H1 (cell line): ENCODE data around the gene RBMS2. TPM values are rescaled to one million over a fixed set of nuclear protein-coding genes. Genes with fewer than 3 reads are reported as not detected.

Experiments
- ASH2L ChIP-seq: fragments of 200-600, 300-600 bp; sonication (generic); IDR thresholded peaks from one replicate; pipeline ENCODE4 v1.7.1; 2017; ENCODE audit warnings: low read length
- CBX5 ChIP-seq: fragments of 300-800, 300-1000 bp; sonication (generic); IDR thresholded peaks from 2 replicates; pipeline ENCODE4 v1.7.1; 2016; ENCODE audit warnings: antibody characterized with exemption, low read length, low read depth
- CBX8 ChIP-seq: fragments of 300-800, 300-1000 bp; sonication (generic); IDR thresholded peaks from 2 replicates; pipeline ENCODE4 v1.7.1; 2016; ENCODE audit warnings: low read depth, low read length, borderline replicate concordance
- polyA plus RNA-seq, 7 experiments: library from polyadenylated mRNA; depleted of rRNA in 3 of 7; stranded (reverse) in 5 of 7; unstranded in 2 of 7; fragments of >200 nt in 5 of 7; fragments of 200-250 nt in 2 of 7; gene quantifications; 1 replicate in 5 of 7; 2 replicates in 1 of 7; 4 replicates in 1 of 7; pipeline versions ENCODE4 v1.2.1 to v1.2.3, GENCODE V29; 2011 to 2013; ENCODE audit warnings: missing spikeins in 2 of 7, mixed read lengths in 2 of 7
- total RNA-seq: library from RNA; stranded (reverse); fragmentation: NEBNext Ultra II Directional; extraction: Animal tissue kit (Norgen Biotek cat#: 25700); gene quantifications from 2 replicates; pipeline ENCODE4 v1.2.1, GENCODE V29; 2021
- TF ChIP-seq, protein P1 (sequence below): IDR thresholded peaks from 2 replicates; pipeline ENCODE4 v1.6.1; 2011; ENCODE audit warnings: low read depth, mild to moderate bottlenecking, low read length; ENCODE audit not compliant: insufficient read depth
- TF ChIP-seq, protein P2 (sequence below): fragments of 300-600 bp; sonication (generic); IDR thresholded peaks from 2 replicates; pipeline ENCODE4 v1.7.1; 2012; ENCODE audit warnings: low read length, moderate library complexity, mild to moderate bottlenecking, inconsistent platforms; ENCODE audit not compliant: insufficient replicate concordance

The RBMS2 gene
- total and polyA plus RNA-seq, 2 of the 8 experiments (the other 6 are each of a cell fraction or from before 2014, with no cell fraction given), result 9.6 to 31.3 TPM

DNA sequence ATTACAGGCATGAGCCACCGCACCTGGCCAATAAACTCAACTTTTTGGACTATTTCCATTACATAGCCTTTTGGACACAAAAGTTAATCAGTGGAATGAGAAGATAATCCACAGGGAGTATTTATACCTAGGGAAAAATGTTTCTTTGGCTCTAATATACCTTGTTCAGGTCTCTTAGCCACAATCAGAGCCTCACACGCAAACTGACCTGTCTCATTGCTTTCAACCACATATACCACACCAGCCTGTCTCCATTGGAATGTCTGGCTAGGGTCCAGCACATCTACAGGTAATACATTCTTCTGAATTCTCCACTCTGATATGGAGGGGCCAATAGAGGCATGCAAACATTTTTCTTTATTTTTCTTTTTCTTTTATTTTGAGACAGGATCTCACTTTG lies 3.8 kb upstream of the RBMS2 start (continued):
- TF ChIP-seq, protein P1, sequence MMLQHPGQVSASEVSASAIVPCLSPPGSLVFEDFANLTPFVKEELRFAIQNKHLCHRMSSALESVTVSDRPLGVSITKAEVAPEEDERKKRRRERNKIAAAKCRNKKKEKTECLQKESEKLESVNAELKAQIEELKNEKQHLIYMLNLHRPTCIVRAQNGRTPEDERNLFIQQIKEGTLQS, result no peak
- no peak for TF ChIP-seq ASH2L
- TF ChIP-seq, protein P2, sequence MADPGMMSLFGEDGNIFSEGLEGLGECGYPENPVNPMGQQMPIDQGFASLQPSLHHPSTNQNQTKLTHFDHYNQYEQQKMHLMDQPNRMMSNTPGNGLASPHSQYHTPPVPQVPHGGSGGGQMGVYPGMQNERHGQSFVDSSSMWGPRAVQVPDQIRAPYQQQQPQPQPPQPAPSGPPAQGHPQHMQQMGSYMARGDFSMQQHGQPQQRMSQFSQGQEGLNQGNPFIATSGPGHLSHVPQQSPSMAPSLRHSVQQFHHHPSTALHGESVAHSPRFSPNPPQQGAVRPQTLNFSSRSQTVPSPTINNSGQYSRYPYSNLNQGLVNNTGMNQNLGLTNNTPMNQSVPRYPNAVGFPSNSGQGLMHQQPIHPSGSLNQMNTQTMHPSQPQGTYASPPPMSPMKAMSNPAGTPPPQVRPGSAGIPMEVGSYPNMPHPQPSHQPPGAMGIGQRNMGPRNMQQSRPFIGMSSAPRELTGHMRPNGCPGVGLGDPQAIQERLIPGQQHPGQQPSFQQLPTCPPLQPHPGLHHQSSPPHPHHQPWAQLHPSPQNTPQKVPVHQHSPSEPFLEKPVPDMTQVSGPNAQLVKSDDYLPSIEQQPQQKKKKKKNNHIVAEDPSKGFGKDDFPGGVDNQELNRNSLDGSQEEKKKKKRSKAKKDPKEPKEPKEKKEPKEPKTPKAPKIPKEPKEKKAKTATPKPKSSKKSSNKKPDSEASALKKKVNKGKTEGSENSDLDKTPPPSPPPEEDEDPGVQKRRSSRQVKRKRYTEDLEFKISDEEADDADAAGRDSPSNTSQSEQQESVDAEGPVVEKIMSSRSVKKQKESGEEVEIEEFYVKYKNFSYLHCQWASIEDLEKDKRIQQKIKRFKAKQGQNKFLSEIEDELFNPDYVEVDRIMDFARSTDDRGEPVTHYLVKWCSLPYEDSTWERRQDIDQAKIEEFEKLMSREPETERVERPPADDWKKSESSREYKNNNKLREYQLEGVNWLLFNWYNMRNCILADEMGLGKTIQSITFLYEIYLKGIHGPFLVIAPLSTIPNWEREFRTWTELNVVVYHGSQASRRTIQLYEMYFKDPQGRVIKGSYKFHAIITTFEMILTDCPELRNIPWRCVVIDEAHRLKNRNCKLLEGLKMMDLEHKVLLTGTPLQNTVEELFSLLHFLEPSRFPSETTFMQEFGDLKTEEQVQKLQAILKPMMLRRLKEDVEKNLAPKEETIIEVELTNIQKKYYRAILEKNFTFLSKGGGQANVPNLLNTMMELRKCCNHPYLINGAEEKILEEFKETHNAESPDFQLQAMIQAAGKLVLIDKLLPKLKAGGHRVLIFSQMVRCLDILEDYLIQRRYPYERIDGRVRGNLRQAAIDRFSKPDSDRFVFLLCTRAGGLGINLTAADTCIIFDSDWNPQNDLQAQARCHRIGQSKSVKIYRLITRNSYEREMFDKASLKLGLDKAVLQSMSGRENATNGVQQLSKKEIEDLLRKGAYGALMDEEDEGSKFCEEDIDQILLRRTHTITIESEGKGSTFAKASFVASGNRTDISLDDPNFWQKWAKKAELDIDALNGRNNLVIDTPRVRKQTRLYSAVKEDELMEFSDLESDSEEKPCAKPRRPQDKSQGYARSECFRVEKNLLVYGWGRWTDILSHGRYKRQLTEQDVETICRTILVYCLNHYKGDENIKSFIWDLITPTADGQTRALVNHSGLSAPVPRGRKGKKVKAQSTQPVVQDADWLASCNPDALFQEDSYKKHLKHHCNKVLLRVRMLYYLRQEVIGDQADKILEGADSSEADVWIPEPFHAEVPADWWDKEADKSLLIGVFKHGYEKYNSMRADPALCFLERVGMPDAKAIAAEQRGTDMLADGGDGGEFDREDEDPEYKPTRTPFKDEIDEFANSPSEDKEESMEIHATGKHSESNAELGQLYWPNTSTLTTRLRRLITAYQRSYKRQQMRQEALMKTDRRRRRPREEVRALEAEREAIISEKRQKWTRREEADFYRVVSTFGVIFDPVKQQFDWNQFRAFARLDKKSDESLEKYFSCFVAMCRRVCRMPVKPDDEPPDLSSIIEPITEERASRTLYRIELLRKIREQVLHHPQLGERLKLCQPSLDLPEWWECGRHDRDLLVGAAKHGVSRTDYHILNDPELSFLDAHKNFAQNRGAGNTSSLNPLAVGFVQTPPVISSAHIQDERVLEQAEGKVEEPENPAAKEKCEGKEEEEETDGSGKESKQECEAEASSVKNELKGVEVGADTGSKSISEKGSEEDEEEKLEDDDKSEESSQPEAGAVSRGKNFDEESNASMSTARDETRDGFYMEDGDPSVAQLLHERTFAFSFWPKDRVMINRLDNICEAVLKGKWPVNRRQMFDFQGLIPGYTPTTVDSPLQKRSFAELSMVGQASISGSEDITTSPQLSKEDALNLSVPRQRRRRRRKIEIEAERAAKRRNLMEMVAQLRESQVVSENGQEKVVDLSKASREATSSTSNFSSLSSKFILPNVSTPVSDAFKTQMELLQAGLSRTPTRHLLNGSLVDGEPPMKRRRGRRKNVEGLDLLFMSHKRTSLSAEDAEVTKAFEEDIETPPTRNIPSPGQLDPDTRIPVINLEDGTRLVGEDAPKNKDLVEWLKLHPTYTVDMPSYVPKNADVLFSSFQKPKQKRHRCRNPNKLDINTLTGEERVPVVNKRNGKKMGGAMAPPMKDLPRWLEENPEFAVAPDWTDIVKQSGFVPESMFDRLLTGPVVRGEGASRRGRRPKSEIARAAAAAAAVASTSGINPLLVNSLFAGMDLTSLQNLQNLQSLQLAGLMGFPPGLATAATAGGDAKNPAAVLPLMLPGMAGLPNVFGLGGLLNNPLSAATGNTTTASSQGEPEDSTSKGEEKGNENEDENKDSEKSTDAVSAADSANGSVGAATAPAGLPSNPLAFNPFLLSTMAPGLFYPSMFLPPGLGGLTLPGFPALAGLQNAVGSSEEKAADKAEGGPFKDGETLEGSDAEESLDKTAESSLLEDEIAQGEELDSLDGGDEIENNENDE, result no peak
- TF ChIP-seq CBX5, result no peak
- no peak for TF ChIP-seq CBX8
- TF ChIP-seq, all 59 proteins: peak for 0
